ENCODE measurements around the gene TNRC6A.
"Not testable (repeated sequence)": the region's sequence is repeated elsewhere in the genome, so short reads cannot be mapped to it uniquely, and the experiment has no call there.

Gene TNRC6A

GRCh38 chr16:24812813-24813212 lies 83.4 kb downstream of the TNRC6A start:
- H2BK5ac ChIP-seq (ENCODE audit: low read length); H3K4me1 ChIP-seq (ENCODE audit: control insufficient read depth in 2 of 2, insufficient read depth in 1 of 2, low read depth in 1 of 2, low read length in 2 of 2); H2AFZ ChIP-seq (ENCODE audit: low read length); H2BK15ac ChIP-seq (ENCODE audit: low read length); H3K9me3 ChIP-seq (replicated peaks in 1 of 2; ENCODE audit: control insufficient read depth in 2 of 2, insufficient read depth in 1 of 2, low read depth in 1 of 2, low read length in 2 of 2); H4K8ac ChIP-seq (ENCODE audit: low read depth, low read length); H3K27ac ChIP-seq (replicated peaks; ENCODE audit: low read length); H2BK120ac ChIP-seq (ENCODE audit: low read depth, low read length); H2BK12ac ChIP-seq (ENCODE audit: low read length); H3K27me3 ChIP-seq (ENCODE audit: control insufficient read depth in 3 of 3, insufficient read depth in 3 of 3, low read depth in 1 of 3, low read length in 3 of 3); H2AK5ac ChIP-seq (ENCODE audit: low read depth, low read length); H3K4ac ChIP-seq (ENCODE audit: low read length); H4K91ac ChIP-seq (ENCODE audit: low read depth, low read length, poor library complexity); DNase-seq (ENCODE audit: low spot score); H3K4me3 ChIP-seq (ENCODE audit: low read length in 2 of 2); H3K9ac ChIP-seq (ENCODE audit: low read depth, low read length, poor library complexity); H3K18ac ChIP-seq (ENCODE audit: low read length); H3K79me1 ChIP-seq (ENCODE audit: low read depth, low read length); H3K4me2 ChIP-seq (ENCODE audit: insufficient read depth, low read length, poor library complexity, severe bottlenecking); H3K14ac ChIP-seq (ENCODE audit: low read length); H3K23ac ChIP-seq (ENCODE audit: low read depth, low read length, poor library complexity): not testable (repeated sequence)
- H3K36me3 ChIP-seq (replicated peaks in 1 of 2; ENCODE audit: control insufficient read depth in 2 of 2, insufficient read depth in 2 of 2, low read length in 2 of 2), result peaks cover 39 to 98% of the 10 kb centered on the region in 2 donors
- no CpG with 5 or more reads among the region's 6 CpGs for WGBS, 2 donors (ENCODE audit: extremely low coverage in 2 of 2, insufficient read length in 2 of 2, insufficient replicate concordance in 1 of 2)

GRCh38 chr16:24815021-24815420 lies 85.6 kb downstream of the TNRC6A start:
- Histone ChIP-seq H2AFZ (ENCODE audit: low read length) (no peak overlapping the region), H2BK12ac (ENCODE audit: low read length) (no peak overlapping the region), H3K79me1 (ENCODE audit: low read depth, low read length) (peaks cover 2% of the 10 kb centered on the region), H3K27ac (replicated peaks; ENCODE audit: low read length) (no peak overlapping the region), H2BK5ac (ENCODE audit: low read length) (no peak overlapping the region), H4K8ac (ENCODE audit: low read depth, low read length) (no peak overlapping the region), H3K9me3 (replicated peaks in 1 of 2; ENCODE audit: control insufficient read depth in 2 of 2, insufficient read depth in 1 of 2, low read depth in 1 of 2, low read length in 2 of 2) (no peaks in the 10 kb centered on the region), H2BK15ac (ENCODE audit: low read length) (no peak overlapping the region), H3K36me3 (replicated peaks in 1 of 2; ENCODE audit: control insufficient read depth in 2 of 2, insufficient read depth in 2 of 2, low read length in 2 of 2) (peaks cover 49 to 98% of the 10 kb centered on the region in 2 donors), H2AK5ac (ENCODE audit: low read depth, low read length) (no peak overlapping the region), H4K91ac (ENCODE audit: low read depth, low read length, poor library complexity) (no peak overlapping the region), H3K4me3 (ENCODE audit: low read length in 2 of 2) (no peak overlapping the region), H3K4ac (ENCODE audit: low read length) (no peak overlapping the region), H3K4me2 (ENCODE audit: insufficient read depth, low read length, poor library complexity, severe bottlenecking) (no peak overlapping the region), H2BK120ac (ENCODE audit: low read depth, low read length) (no peak overlapping the region), H3K18ac (ENCODE audit: low read length) (no peak overlapping the region), H3K23ac (ENCODE audit: low read depth, low read length, poor library complexity) (no peak overlapping the region), H3K14ac (ENCODE audit: low read length) (no peak overlapping the region), H3K9ac (ENCODE audit: low read depth, low read length, poor library complexity) (no peak overlapping the region), H3K4me1 (ENCODE audit: control insufficient read depth in 2 of 2, insufficient read depth in 1 of 2, low read depth in 1 of 2, low read length in 2 of 2) (no peaks in the 10 kb centered on the region), H3K27me3 (ENCODE audit: control insufficient read depth in 3 of 3, insufficient read depth in 3 of 3, low read depth in 1 of 3, low read length in 3 of 3) (no peaks in the 10 kb centered on the region)
- no CpG with 5 or more reads among the region's 7 CpGs for WGBS, 2 donors (ENCODE audit: extremely low coverage in 2 of 2, insufficient read length in 2 of 2, insufficient replicate concordance in 1 of 2)
- no peak for DNase-seq (ENCODE audit: low spot score)

- no peak overlapping the region for H2BK120ac ChIP-seq (ENCODE audit: low read depth, low read length)
- H4K8ac ChIP-seq (ENCODE audit: low read depth, low read length), result no peak overlapping the region
- H3K14ac ChIP-seq (ENCODE audit: low read length), result no peak overlapping the region
- H3K27me3 ChIP-seq (ENCODE audit: control insufficient read depth in 3 of 3, insufficient read depth in 3 of 3, low read depth in 1 of 3, low read length in 3 of 3), result no peaks in the 10 kb centered on the region
- H2BK12ac ChIP-seq (ENCODE audit: low read length), result no peak overlapping the region
- H2BK5ac ChIP-seq (ENCODE audit: low read length), result no peak overlapping the region
- H3K9me3 ChIP-seq (replicated peaks in 1 of 2; ENCODE audit: control insufficient read depth in 2 of 2, insufficient read depth in 1 of 2, low read depth in 1 of 2, low read length in 2 of 2), result no peaks in the 10 kb centered on the region
- H3K79me1 ChIP-seq (ENCODE audit: low read depth, low read length), result peaks cover 2% of the 10 kb centered on the region
- no peak overlapping the region for H3K4me3 ChIP-seq (ENCODE audit: low read length in 2 of 2)
- peaks cover 53 to 98% of the 10 kb centered on the region in 2 donors for H3K36me3 ChIP-seq (replicated peaks in 1 of 2; ENCODE audit: control insufficient read depth in 2 of 2, insufficient read depth in 2 of 2, low read length in 2 of 2)
- no peaks in the 10 kb centered on the region for H3K4me1 ChIP-seq (ENCODE audit: control insufficient read depth in 2 of 2, insufficient read depth in 1 of 2, low read depth in 1 of 2, low read length in 2 of 2)
- DNase-seq (ENCODE audit: low spot score), result no peak
- H2AFZ ChIP-seq (ENCODE audit: low read length), result no peak overlapping the region
- no peak overlapping the region for H2BK15ac ChIP-seq (ENCODE audit: low read length)
- no peak overlapping the region for H3K23ac ChIP-seq (ENCODE audit: low read depth, low read length, poor library complexity)
- H3K4me2 ChIP-seq (ENCODE audit: insufficient read depth, low read length, poor library complexity, severe bottlenecking), result no peak overlapping the region
- no peak overlapping the region for H3K27ac ChIP-seq (replicated peaks; ENCODE audit: low read length)
- H3K18ac ChIP-seq (ENCODE audit: low read length), result no peak overlapping the region
- H3K9ac ChIP-seq (ENCODE audit: low read depth, low read length, poor library complexity), result no peak overlapping the region
- H4K91ac ChIP-seq (ENCODE audit: low read depth, low read length, poor library complexity), result no peak overlapping the region
- no CpG with 5 or more reads among the region's 6 CpGs for WGBS, 2 donors (ENCODE audit: extremely low coverage in 2 of 2, insufficient read length in 2 of 2, insufficient replicate concordance in 1 of 2)
- no peak overlapping the region for H3K4ac ChIP-seq (ENCODE audit: low read length)
- no peak overlapping the region for H2AK5ac ChIP-seq (ENCODE audit: low read depth, low read length)
Measured at GRCh38 chr16:24816688-24817087, 87.2 kb downstream of the TNRC6A start.

- no peak overlapping the region for H2BK15ac ChIP-seq (ENCODE audit: low read length)
- H2BK12ac ChIP-seq (ENCODE audit: low read length), result no peak overlapping the region
- no peak overlapping the region for H2AFZ ChIP-seq (ENCODE audit: low read length)
- no peak for DNase-seq (ENCODE audit: low spot score)
- no peaks in the 10 kb centered on the region for H3K27me3 ChIP-seq (ENCODE audit: control insufficient read depth in 3 of 3, insufficient read depth in 3 of 3, low read depth in 1 of 3, low read length in 3 of 3)
- H3K18ac ChIP-seq (ENCODE audit: low read length), result no peak overlapping the region
- H3K9ac ChIP-seq (ENCODE audit: low read depth, low read length, poor library complexity), result no peak overlapping the region
- no peak overlapping the region for H3K23ac ChIP-seq (ENCODE audit: low read depth, low read length, poor library complexity)
- no peak overlapping the region for H4K8ac ChIP-seq (ENCODE audit: low read depth, low read length)
- no peaks in the 10 kb centered on the region for H3K4me1 ChIP-seq (ENCODE audit: control insufficient read depth in 2 of 2, insufficient read depth in 1 of 2, low read depth in 1 of 2, low read length in 2 of 2)
- H3K4me2 ChIP-seq (ENCODE audit: insufficient read depth, low read length, poor library complexity, severe bottlenecking), result no peak overlapping the region
- no peaks in the 10 kb centered on the region for H3K79me1 ChIP-seq (ENCODE audit: low read depth, low read length)
- no peak overlapping the region for H3K4me3 ChIP-seq (ENCODE audit: low read length in 2 of 2)
- H3K27ac ChIP-seq (replicated peaks; ENCODE audit: low read length), result no peak overlapping the region
- H3K9me3 ChIP-seq (replicated peaks in 1 of 2; ENCODE audit: control insufficient read depth in 2 of 2, insufficient read depth in 1 of 2, low read depth in 1 of 2, low read length in 2 of 2), result no peaks in the 10 kb centered on the region
- WGBS, 2 donors (ENCODE audit: extremely low coverage in 2 of 2, insufficient read length in 2 of 2, insufficient replicate concordance in 1 of 2), result no CpG with 5 or more reads among the region's 2 CpGs
- no peak overlapping the region for H2BK120ac ChIP-seq (ENCODE audit: low read depth, low read length)
- no peak overlapping the region for H4K91ac ChIP-seq (ENCODE audit: low read depth, low read length, poor library complexity)
- H3K4ac ChIP-seq (ENCODE audit: low read length), result no peak overlapping the region
- H2BK5ac ChIP-seq (ENCODE audit: low read length), result no peak overlapping the region
- H2AK5ac ChIP-seq (ENCODE audit: low read depth, low read length), result no peak overlapping the region
- peaks cover 56 to 98% of the 10 kb centered on the region in 2 donors for H3K36me3 ChIP-seq (replicated peaks in 1 of 2; ENCODE audit: control insufficient read depth in 2 of 2, insufficient read depth in 2 of 2, low read length in 2 of 2)
- no peak overlapping the region for H3K14ac ChIP-seq (ENCODE audit: low read length)
Measured at GRCh38 chr16:24819462-24820040, 90.1 kb downstream of the TNRC6A start.

All from neuronal stem cell (in vitro differentiated cells).